Measurements from ENCODE around the gene PHTF1. TPM values are rescaled to one million over a fixed set of nuclear protein-coding genes. Genes with fewer than 3 reads are reported as not detected.

The PHTF1 gene
- polyA plus RNA-seq, 1 donor (not counting 4 experiments of a cell fraction or from before 2014, with no cell fraction given), result 6.8 TPM

- dilution Hi-C loops (cut with MboI; ENCODE audit: extremely low pct_ligation_motif_present, low sequenced_read_pairs), result no loop called here
Measured at GRCh38 chr1:113714606-113715269, 44.5 kb downstream of the PHTF1 start.

GRCh38 chr1:113701429-113701828 is 57.9 kb downstream of the PHTF1 start:
- H2AFZ ChIP-seq (ENCODE audit: control insufficient read depth, low read length), result no peak overlapping the region
- H3K9me1 ChIP-seq (ENCODE audit: control insufficient read depth, extremely low read depth, insufficient read depth, low read length), result no peaks in the 10 kb centered on the region
- no peak overlapping the region for H3K4me2 ChIP-seq (ENCODE audit: control insufficient read depth, extremely low read depth, insufficient read depth, low read depth, low read length)
- no peaks in the 10 kb centered on the region for H3K79me2 ChIP-seq (ENCODE audit: control insufficient read depth, insufficient read depth, low read length)
- H3K27me3 ChIP-seq (ENCODE audit: control insufficient read depth, extremely low read depth, insufficient read depth, low read length), result no peaks in the 10 kb centered on the region
- no peak overlapping the region for H3K27ac ChIP-seq (ENCODE audit: control insufficient read depth, insufficient read depth, low read length)
- FAIRE-seq (no peak), DNase-seq (ENCODE audit: low read depth, low spot score) (no peak)
- TF ChIP-seq EZH2 (IDR thresholded peaks at IDR 0.05; ENCODE audit: low read length) (no peak), CTCF (optimal IDR thresholded peaks at IDR 0.05 in 1 of 3, IDR thresholded peaks at IDR 0.05 in 1 of 3, conservative IDR thresholded peaks at IDR 0.05 in 1 of 3; ENCODE audit: extremely low read depth in 1 of 3, insufficient read depth in 2 of 3, low read length in 3 of 3) (no peak)
- no peak overlapping the region for H3K4me3 ChIP-seq (ENCODE audit: control insufficient read depth in 2 of 3, extremely low read depth in 1 of 3, insufficient read depth in 2 of 3, low read depth in 1 of 3, low read length in 3 of 3)
- H3K4me1 ChIP-seq (ENCODE audit: control insufficient read depth, extremely low read depth, insufficient read depth, low read length), result no peaks in the 10 kb centered on the region
- no peak overlapping the region for H3K9ac ChIP-seq (ENCODE audit: control insufficient read depth, extremely low read depth, insufficient read depth, low read length)
- peaks cover 2 to 4% of the 10 kb centered on the region in 2 experiments for H3K36me3 ChIP-seq (ENCODE audit: control insufficient read depth in 2 of 2, extremely low read depth in 1 of 2, insufficient read depth in 2 of 2, low read length in 2 of 2)
- dilution Hi-C loops (cut with MboI; ENCODE audit: extremely low pct_ligation_motif_present, low sequenced_read_pairs), result no loop called here
- H4K20me1 ChIP-seq (ENCODE audit: control insufficient read depth, extremely low read depth, insufficient read depth, low read length), result no peaks in the 10 kb centered on the region
- no peaks in the 10 kb centered on the region for H3K9me3 ChIP-seq (ENCODE audit: control insufficient read depth, low read depth, low read length)

More at GRCh38 chr1:113714606-113715269, 44.5 kb downstream of the PHTF1 start:
- Histone ChIP-seq H3K4me2 (ENCODE audit: control insufficient read depth, extremely low read depth, insufficient read depth, low read depth, low read length) (no peak overlapping the region), H2AFZ (ENCODE audit: control insufficient read depth, low read length) (no peak overlapping the region), H3K27me3 (ENCODE audit: control insufficient read depth, extremely low read depth, insufficient read depth, low read length) (no peaks in the 10 kb centered on the region), H3K36me3 (ENCODE audit: control insufficient read depth in 2 of 2, extremely low read depth in 1 of 2, insufficient read depth in 2 of 2, low read length in 2 of 2) (peaks cover 0 to 1% of the 10 kb centered on the region in 2 experiments), H3K9me1 (ENCODE audit: control insufficient read depth, extremely low read depth, insufficient read depth, low read length) (no peaks in the 10 kb centered on the region), H4K20me1 (ENCODE audit: control insufficient read depth, extremely low read depth, insufficient read depth, low read length) (no peaks in the 10 kb centered on the region), H3K27ac (ENCODE audit: control insufficient read depth, insufficient read depth, low read length) (no peak overlapping the region), H3K9me3 (ENCODE audit: control insufficient read depth, low read depth, low read length) (no peaks in the 10 kb centered on the region), H3K4me3 (ENCODE audit: control insufficient read depth in 2 of 3, extremely low read depth in 1 of 3, insufficient read depth in 2 of 3, low read depth in 1 of 3, low read length in 3 of 3) (no peak overlapping the region), H3K9ac (ENCODE audit: control insufficient read depth, extremely low read depth, insufficient read depth, low read length) (no peak overlapping the region), H3K79me2 (ENCODE audit: control insufficient read depth, insufficient read depth, low read length) (no peaks in the 10 kb centered on the region), H3K4me1 (ENCODE audit: control insufficient read depth, extremely low read depth, insufficient read depth, low read length) (no peaks in the 10 kb centered on the region)
- DNase-seq (ENCODE audit: low read depth, low spot score) (no peak), FAIRE-seq (no peak)
- TF ChIP-seq CTCF (optimal IDR thresholded peaks at IDR 0.05 in 1 of 3, IDR thresholded peaks at IDR 0.05 in 1 of 3, conservative IDR thresholded peaks at IDR 0.05 in 1 of 3; ENCODE audit: extremely low read depth in 1 of 3, insufficient read depth in 2 of 3, low read length in 3 of 3) (peak in 1 of 3 experiments; percentile 19), EZH2 (IDR thresholded peaks at IDR 0.05; ENCODE audit: low read length) (no peak)

Measured in keratinocyte (primary cell).